NOMO-1 treated with DMSO at 0.1 percent for 48 hours (cell line): ENCODE measurements around the gene MAGEA4.
"Not testable (repeated sequence)": the region's sequence is repeated elsewhere in the genome, so short reads cannot be mapped to it uniquely, and the experiment has no call there.

ENCODE experiments used
- DNase-seq: peaks from one replicate; lab custom pipeline; 2025; ENCODE audit not compliant: unreplicated experiment; lab: John Stamatoyannopoulos, UW

The MAGEA4 gene

GRCh38 chrX:151912780-151913179 is at the start of gene MAGEA4:
TSS of gene MAGEA4 (plus strand) at chrX:151912889. CDS start at chrX:151923665, 10,776 bp downstream.
- DNase-seq: no peak

GRCh38 chrX:151870602-151871001 is 42.1 kb upstream of the MAGEA4 start:
- DNase-seq: no peak

- DNase-seq: no peak
These were observed 41.4 kb upstream of the MAGEA4 start for GRCh38 chrX:151871244-151871643.

GRCh38 chrX:151873096-151873495 is 39.6 kb upstream of the MAGEA4 start:
- no peak for DNase-seq

- DNase-seq: no peak
These were observed 37.2 kb upstream of the MAGEA4 start for GRCh38 chrX:151875270-151876026.

GRCh38 chrX:151878574-151878973 is 34.1 kb upstream of the MAGEA4 start:
- no peak for DNase-seq

- no peak for DNase-seq
These were observed 32.8 kb upstream of the MAGEA4 start for GRCh38 chrX:151879856-151880255.

- no peak for DNase-seq
These were observed 31.8 kb upstream of the MAGEA4 start for GRCh38 chrX:151880895-151881294.

- no peak for DNase-seq
These were observed 23.3 kb upstream of the MAGEA4 start for GRCh38 chrX:151889421-151889820.

- no peak for DNase-seq
These were observed 15.8 kb upstream of the MAGEA4 start for GRCh38 chrX:151896734-151897474.

- no peak for DNase-seq
These were observed 13.1 kb upstream of the MAGEA4 start for GRCh38 chrX:151899622-151900021.

- DNase-seq: no peak
These were observed 10.9 kb upstream of the MAGEA4 start for GRCh38 chrX:151901826-151902225.

GRCh38 chrX:151902813-151903591 is 9.7 kb upstream of the MAGEA4 start:
- DNase-seq: no peak

GRCh38 chrX:151904989-151905388 is 7.7 kb upstream of the MAGEA4 start:
- no peak for DNase-seq

GRCh38 chrX:151912221-151912620 is 468 bp upstream of the MAGEA4 start:
- no peak for DNase-seq

GRCh38 chrX:151918736-151919135 is 6.0 kb downstream of the MAGEA4 start:
- DNase-seq: not testable (repeated sequence)

- DNase-seq: no peak
These were observed 6.9 kb downstream of the MAGEA4 start for GRCh38 chrX:151919610-151920009.

GRCh38 chrX:151920101-151920500 is 7.4 kb downstream of the MAGEA4 start:
- DNase-seq: no peak

GRCh38 chrX:151920530-151920929 is 7.8 kb downstream of the MAGEA4 start:
- no peak for DNase-seq

- DNase-seq: no peak
These were observed 8.6 kb downstream of the MAGEA4 start for GRCh38 chrX:151921292-151921691.

GRCh38 chrX:151921866-151922265 is 9.2 kb downstream of the MAGEA4 start:
- no peak for DNase-seq

- DNase-seq: no peak
These were observed 10.0 kb downstream of the MAGEA4 start for GRCh38 chrX:151922692-151923091.
